NCI-H510A (cell line): ENCODE results near the gene RPS15.
"Not testable (repeated sequence)": the region's sequence is repeated elsewhere in the genome, so short reads cannot be mapped to it uniquely, and the experiment has no call there.

Experiments
- DNase-seq: peaks from one replicate; lab custom pipeline; 2025; lab: John Stamatoyannopoulos, UW

Gene RPS15

GRCh38 chr19:1402411-1403070 is 35.7 kb upstream of the RPS15 start:
- DNase-seq: no peak

- DNase-seq: peak; percentile 85
These were observed 31.2 kb upstream of the RPS15 start for GRCh38 chr19:1406774-1407527.

GRCh38 chr19:1407528-1408299 is 30.5 kb upstream of the RPS15 start, which contains the start of gene DAZAP1:
Gene DAZAP1, plus strand, starts transcription at chr19:1407586. Its CDS starts 188 bp downstream, at chr19:1407774.
- DNase-seq: no peak

- DNase-seq: no peak
These were observed 29.6 kb upstream of the RPS15 start for GRCh38 chr19:1408300-1409203.

- no peak for DNase-seq
These were observed 28.8 kb upstream of the RPS15 start for GRCh38 chr19:1409204-1410005.

- no peak for DNase-seq
These were observed 27.9 kb upstream of the RPS15 start for GRCh38 chr19:1410136-1410786.

- no peak for DNase-seq
These were observed 27.4 kb upstream of the RPS15 start for GRCh38 chr19:1410789-1411188.

- DNase-seq: no peak
These were observed 26.7 kb upstream of the RPS15 start for GRCh38 chr19:1411255-1412191.

- DNase-seq: no peak
These were observed 25.8 kb upstream of the RPS15 start for GRCh38 chr19:1412323-1412923.

- no peak for DNase-seq
These were observed 25.0 kb upstream of the RPS15 start for GRCh38 chr19:1412995-1413800.

- DNase-seq: no peak
These were observed 22.0 kb upstream of the RPS15 start for GRCh38 chr19:1416014-1416841.

GRCh38 chr19:1417145-1417544 is 21.1 kb upstream of the RPS15 start:
- DNase-seq: no peak

GRCh38 chr19:1417681-1418495 is 20.3 kb upstream of the RPS15 start:
- DNase-seq: no peak

- DNase-seq: no peak
These were observed 19.8 kb upstream of the RPS15 start for GRCh38 chr19:1418496-1418775.

- DNase-seq: no peak
These were observed 19.1 kb upstream of the RPS15 start for GRCh38 chr19:1418951-1419738.

GRCh38 chr19:1420085-1420484 is 18.1 kb upstream of the RPS15 start:
- DNase-seq: not testable (repeated sequence)
